ENCODE data around the gene CREB5. TPM values are rescaled to one million over a fixed set of nuclear protein-coding genes. Genes with fewer than 3 reads are reported as not detected.

Gene CREB5
- total and polyA plus RNA-seq, 2 of the 13 experiments (the other 11 are each of a cell fraction or from before 2014, with no cell fraction given): 0.38 to 0.71 TPM

- H3K27ac ChIP-seq (ENCODE audit: extremely low read length, insufficient read depth, low read length): no peak overlapping the region
- H3K9ac ChIP-seq (ENCODE audit: insufficient read depth, low read depth, low read length): no peak overlapping the region
- no peaks in the 10 kb centered on the region for H3K36me3 ChIP-seq (replicated peaks in 1 of 2; ENCODE audit: control insufficient read depth in 1 of 2, insufficient read depth in 2 of 2, low read length in 2 of 2)
- no peak overlapping the region for H2AFZ ChIP-seq (ENCODE audit: low read length)
- H4K20me1 ChIP-seq (ENCODE audit: insufficient read depth, low read length): no peaks in the 10 kb centered on the region
- in situ Hi-C loops (cut with HindIII; ENCODE audit: extremely low pct_ligation_motif_present, low pct_unique_long_range_greater_than_20kb) (no loop called here), intact Hi-C loops (cut with micrococcal nuclease; ENCODE audit: unreplicated experiment) (no loop called here)
- ATAC-seq: no peak
- H3K9me3 ChIP-seq (ENCODE audit: low read length): no peaks in the 10 kb centered on the region
- H3K4me1 ChIP-seq (ENCODE audit: insufficient read depth, low read length): no peaks in the 10 kb centered on the region
- POLR2A ChIA-PET: no interaction called here
- 36% methylated on average over 10 of the region's 11 CpGs for WGBS (ENCODE audit: low lambda C conversion rate)
- H3K27me3 ChIP-seq (ENCODE audit: control insufficient read depth in 1 of 2, insufficient read depth in 2 of 2, low read length in 2 of 2): peaks cover 0 to 1% of the 10 kb centered on the region in 2 experiments; a peak in 1 of 5 replicates
- no TSS peak for BruUV-seq (replicated peaks)
- DNase-seq (ENCODE audit: low spot score): no peak
- CTCF ChIA-PET (ENCODE audit: low intra/inter-chr PET ratio, low total read pairs): no interaction called here
- H3K79me2 ChIP-seq (ENCODE audit: insufficient read depth, low read length): no peaks in the 10 kb centered on the region
- no peak overlapping the region for H3K4me3 ChIP-seq (replicated peaks in 1 of 3; ENCODE audit: insufficient read depth in 1 of 3, low read depth in 2 of 3, low read length in 3 of 3)
- TF ChIP-seq CBFB (CRISPR knock-in tag; IDR thresholded peaks at IDR 0.05) (no peak), BCL3 (CRISPR knock-in tag; IDR thresholded peaks at IDR 0.05) (no peak)
- H3K4me2 ChIP-seq (ENCODE audit: low read depth, low read length): no peak overlapping the region
- FAIRE-seq: no peak
Measured at GRCh38 chr7:28507525-28508282, 95.4 kb downstream of the CREB5 start.

GRCh38 chr7:28509251-28510025 lies 97.1 kb downstream of the CREB5 start:
- ChIA-PET CTCF (ENCODE audit: low intra/inter-chr PET ratio, low total read pairs) (no interaction called here), POLR2A (no interaction called here)
- Histone ChIP-seq H3K27ac (ENCODE audit: extremely low read length, insufficient read depth, low read length) (no peak overlapping the region), H3K79me2 (ENCODE audit: insufficient read depth, low read length) (no peaks in the 10 kb centered on the region), H4K20me1 (ENCODE audit: insufficient read depth, low read length) (no peaks in the 10 kb centered on the region), H3K4me2 (ENCODE audit: low read depth, low read length) (no peak overlapping the region), H3K9me3 (ENCODE audit: low read length) (no peaks in the 10 kb centered on the region), H3K36me3 (replicated peaks in 1 of 2; ENCODE audit: control insufficient read depth in 1 of 2, insufficient read depth in 2 of 2, low read length in 2 of 2) (no peaks in the 10 kb centered on the region), H3K4me1 (ENCODE audit: insufficient read depth, low read length) (no peaks in the 10 kb centered on the region), H3K27me3 (ENCODE audit: control insufficient read depth in 1 of 2, insufficient read depth in 2 of 2, low read length in 2 of 2) (peaks cover 0 to 1% of the 10 kb centered on the region in 2 experiments; a peak in 1 of 5 replicates), H2AFZ (ENCODE audit: low read length) (no peak overlapping the region), H3K9ac (ENCODE audit: insufficient read depth, low read depth, low read length) (no peak overlapping the region), H3K4me3 (replicated peaks in 1 of 3; ENCODE audit: insufficient read depth in 1 of 3, low read depth in 2 of 3, low read length in 3 of 3) (no peak overlapping the region)
- ATAC-seq (no peak), DNase-seq (ENCODE audit: low spot score) (no peak), FAIRE-seq (no peak)
- no peak for TF ChIP-seq ATF5 (CRISPR knock-in tag; IDR thresholded peaks at IDR 0.05; ENCODE audit: low read depth)
- TF ChIP-seq, protein P1, sequence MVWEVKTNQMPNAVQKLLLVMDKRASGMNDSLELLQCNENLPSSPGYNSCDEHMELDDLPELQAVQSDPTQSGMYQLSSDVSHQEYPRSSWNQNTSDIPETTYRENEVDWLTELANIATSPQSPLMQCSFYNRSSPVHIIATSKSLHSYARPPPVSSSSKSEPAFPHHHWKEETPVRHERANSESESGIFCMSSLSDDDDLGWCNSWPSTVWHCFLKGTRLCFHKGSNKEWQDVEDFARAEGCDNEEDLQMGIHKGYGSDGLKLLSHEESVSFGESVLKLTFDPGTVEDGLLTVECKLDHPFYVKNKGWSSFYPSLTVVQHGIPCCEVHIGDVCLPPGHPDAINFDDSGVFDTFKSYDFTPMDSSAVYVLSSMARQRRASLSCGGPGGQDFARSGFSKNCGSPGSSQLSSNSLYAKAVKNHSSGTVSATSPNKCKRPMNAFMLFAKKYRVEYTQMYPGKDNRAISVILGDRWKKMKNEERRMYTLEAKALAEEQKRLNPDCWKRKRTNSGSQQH (CRISPR knock-in tag; IDR thresholded peaks at IDR 0.05; ENCODE audit: low read depth): no peak
- no peak for TF ChIP-seq ZGPAT (CRISPR knock-in tag; IDR thresholded peaks at IDR 0.05)
- no peak for TF ChIP-seq POLR2AphosphoS2 (IDR thresholded peaks at IDR 0.05; ENCODE audit: low read depth, low read length)
- no peak for TF ChIP-seq ARNTL (CRISPR knock-in tag; IDR thresholded peaks at IDR 0.05)
- no peak for TF ChIP-seq TAF15 (IDR thresholded peaks at IDR 0.05; ENCODE audit: low read depth, low read length, poor library complexity, severe bottlenecking)
- TF ChIP-seq ZSCAN22 (CRISPR knock-in tag; IDR thresholded peaks at IDR 0.05): no peak
- no peak for TF ChIP-seq ZNF546 (CRISPR knock-in tag; conservative IDR thresholded peaks at IDR 0.05)
- no peak for TF ChIP-seq IRX3 (CRISPR knock-in tag; IDR thresholded peaks at IDR 0.05; ENCODE audit: borderline replicate concordance, low read depth)
- no peak for TF ChIP-seq PHB2 (IDR thresholded peaks at IDR 0.05; ENCODE audit: partially characterized antibody)
- WGBS (ENCODE audit: low lambda C conversion rate): 37% methylated on average over 12 of the region's 12 CpGs
- in situ Hi-C loops (cut with HindIII; ENCODE audit: extremely low pct_ligation_motif_present, low pct_unique_long_range_greater_than_20kb): no loop called here
- intact Hi-C loops (cut with micrococcal nuclease; ENCODE audit: unreplicated experiment): no loop called here
- BruUV-seq (replicated peaks): no TSS peak
